Measurements from ENCODE around the gene PGLYRP3.

DNA sequence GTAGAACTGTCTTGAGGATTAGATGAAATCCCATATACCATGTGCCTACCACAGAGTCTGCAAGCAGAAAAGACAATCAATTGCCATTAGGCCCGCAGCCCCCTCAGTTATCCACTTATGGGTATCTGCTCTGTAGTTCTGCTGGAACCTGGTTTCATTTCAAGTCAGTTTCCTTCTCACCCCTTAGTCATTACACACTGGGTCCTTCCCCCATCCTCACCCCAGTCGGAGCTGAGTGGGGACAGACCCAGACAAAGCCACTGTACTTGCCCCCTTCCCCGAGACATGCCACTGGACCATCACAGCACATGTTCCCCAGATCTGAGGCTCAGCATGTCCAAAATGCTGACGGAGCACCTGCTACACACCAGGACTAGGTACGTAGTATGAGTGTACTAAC, 21.2 kb downstream of the PGLYRP3 start:
- no peak for TF ChIP-seq POLR2AphosphoS5 (IDR thresholded peaks at IDR 0.05; ENCODE audit: low read depth)
- TF ChIP-seq, protein P1, sequence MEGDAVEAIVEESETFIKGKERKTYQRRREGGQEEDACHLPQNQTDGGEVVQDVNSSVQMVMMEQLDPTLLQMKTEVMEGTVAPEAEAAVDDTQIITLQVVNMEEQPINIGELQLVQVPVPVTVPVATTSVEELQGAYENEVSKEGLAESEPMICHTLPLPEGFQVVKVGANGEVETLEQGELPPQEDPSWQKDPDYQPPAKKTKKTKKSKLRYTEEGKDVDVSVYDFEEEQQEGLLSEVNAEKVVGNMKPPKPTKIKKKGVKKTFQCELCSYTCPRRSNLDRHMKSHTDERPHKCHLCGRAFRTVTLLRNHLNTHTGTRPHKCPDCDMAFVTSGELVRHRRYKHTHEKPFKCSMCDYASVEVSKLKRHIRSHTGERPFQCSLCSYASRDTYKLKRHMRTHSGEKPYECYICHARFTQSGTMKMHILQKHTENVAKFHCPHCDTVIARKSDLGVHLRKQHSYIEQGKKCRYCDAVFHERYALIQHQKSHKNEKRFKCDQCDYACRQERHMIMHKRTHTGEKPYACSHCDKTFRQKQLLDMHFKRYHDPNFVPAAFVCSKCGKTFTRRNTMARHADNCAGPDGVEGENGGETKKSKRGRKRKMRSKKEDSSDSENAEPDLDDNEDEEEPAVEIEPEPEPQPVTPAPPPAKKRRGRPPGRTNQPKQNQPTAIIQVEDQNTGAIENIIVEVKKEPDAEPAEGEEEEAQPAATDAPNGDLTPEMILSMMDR (conservative IDR thresholded peaks at IDR 0.05; ENCODE audit: low read depth in 2 of 2), result no peak
- TF ChIP-seq, protein P2, sequence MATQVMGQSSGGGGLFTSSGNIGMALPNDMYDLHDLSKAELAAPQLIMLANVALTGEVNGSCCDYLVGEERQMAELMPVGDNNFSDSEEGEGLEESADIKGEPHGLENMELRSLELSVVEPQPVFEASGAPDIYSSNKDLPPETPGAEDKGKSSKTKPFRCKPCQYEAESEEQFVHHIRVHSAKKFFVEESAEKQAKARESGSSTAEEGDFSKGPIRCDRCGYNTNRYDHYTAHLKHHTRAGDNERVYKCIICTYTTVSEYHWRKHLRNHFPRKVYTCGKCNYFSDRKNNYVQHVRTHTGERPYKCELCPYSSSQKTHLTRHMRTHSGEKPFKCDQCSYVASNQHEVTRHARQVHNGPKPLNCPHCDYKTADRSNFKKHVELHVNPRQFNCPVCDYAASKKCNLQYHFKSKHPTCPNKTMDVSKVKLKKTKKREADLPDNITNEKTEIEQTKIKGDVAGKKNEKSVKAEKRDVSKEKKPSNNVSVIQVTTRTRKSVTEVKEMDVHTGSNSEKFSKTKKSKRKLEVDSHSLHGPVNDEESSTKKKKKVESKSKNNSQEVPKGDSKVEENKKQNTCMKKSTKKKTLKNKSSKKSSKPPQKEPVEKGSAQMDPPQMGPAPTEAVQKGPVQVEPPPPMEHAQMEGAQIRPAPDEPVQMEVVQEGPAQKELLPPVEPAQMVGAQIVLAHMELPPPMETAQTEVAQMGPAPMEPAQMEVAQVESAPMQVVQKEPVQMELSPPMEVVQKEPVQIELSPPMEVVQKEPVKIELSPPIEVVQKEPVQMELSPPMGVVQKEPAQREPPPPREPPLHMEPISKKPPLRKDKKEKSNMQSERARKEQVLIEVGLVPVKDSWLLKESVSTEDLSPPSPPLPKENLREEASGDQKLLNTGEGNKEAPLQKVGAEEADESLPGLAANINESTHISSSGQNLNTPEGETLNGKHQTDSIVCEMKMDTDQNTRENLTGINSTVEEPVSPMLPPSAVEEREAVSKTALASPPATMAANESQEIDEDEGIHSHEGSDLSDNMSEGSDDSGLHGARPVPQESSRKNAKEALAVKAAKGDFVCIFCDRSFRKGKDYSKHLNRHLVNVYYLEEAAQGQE (IDR thresholded peaks at IDR 0.05; ENCODE audit: unreplicated experiment), result no peak
- no peak for TF ChIP-seq EZH2 (IDR thresholded peaks at IDR 0.05; ENCODE audit: low read depth, unreplicated experiment)
- no peak for TF ChIP-seq EZH2phosphoT487 (IDR thresholded peaks at IDR 0.05; ENCODE audit: unreplicated experiment)
- no peak for TF ChIP-seq ZNF331 (CRISPR knock-in tag; IDR thresholded peaks at IDR 0.05; ENCODE audit: low read depth)
- no peak for TF ChIP-seq CREB1 (CRISPR knock-in tag; IDR thresholded peaks at IDR 0.05; ENCODE audit: low read depth)
- no peak for TF ChIP-seq STAT1 (IDR thresholded peaks at IDR 0.05; ENCODE audit: unreplicated experiment)
- no peak for TF ChIP-seq ZNF114 (CRISPR knock-in tag; IDR thresholded peaks at IDR 0.05)
- TF ChIP-seq JUNB (IDR thresholded peaks at IDR 0.05; ENCODE audit: unreplicated experiment), result no peak
- TF ChIP-seq, protein P3, sequence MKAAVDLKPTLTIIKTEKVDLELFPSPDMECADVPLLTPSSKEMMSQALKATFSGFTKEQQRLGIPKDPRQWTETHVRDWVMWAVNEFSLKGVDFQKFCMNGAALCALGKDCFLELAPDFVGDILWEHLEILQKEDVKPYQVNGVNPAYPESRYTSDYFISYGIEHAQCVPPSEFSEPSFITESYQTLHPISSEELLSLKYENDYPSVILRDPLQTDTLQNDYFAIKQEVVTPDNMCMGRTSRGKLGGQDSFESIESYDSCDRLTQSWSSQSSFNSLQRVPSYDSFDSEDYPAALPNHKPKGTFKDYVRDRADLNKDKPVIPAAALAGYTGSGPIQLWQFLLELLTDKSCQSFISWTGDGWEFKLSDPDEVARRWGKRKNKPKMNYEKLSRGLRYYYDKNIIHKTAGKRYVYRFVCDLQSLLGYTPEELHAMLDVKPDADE (IDR thresholded peaks at IDR 0.05), result no peak
- TF ChIP-seq, protein P4, sequence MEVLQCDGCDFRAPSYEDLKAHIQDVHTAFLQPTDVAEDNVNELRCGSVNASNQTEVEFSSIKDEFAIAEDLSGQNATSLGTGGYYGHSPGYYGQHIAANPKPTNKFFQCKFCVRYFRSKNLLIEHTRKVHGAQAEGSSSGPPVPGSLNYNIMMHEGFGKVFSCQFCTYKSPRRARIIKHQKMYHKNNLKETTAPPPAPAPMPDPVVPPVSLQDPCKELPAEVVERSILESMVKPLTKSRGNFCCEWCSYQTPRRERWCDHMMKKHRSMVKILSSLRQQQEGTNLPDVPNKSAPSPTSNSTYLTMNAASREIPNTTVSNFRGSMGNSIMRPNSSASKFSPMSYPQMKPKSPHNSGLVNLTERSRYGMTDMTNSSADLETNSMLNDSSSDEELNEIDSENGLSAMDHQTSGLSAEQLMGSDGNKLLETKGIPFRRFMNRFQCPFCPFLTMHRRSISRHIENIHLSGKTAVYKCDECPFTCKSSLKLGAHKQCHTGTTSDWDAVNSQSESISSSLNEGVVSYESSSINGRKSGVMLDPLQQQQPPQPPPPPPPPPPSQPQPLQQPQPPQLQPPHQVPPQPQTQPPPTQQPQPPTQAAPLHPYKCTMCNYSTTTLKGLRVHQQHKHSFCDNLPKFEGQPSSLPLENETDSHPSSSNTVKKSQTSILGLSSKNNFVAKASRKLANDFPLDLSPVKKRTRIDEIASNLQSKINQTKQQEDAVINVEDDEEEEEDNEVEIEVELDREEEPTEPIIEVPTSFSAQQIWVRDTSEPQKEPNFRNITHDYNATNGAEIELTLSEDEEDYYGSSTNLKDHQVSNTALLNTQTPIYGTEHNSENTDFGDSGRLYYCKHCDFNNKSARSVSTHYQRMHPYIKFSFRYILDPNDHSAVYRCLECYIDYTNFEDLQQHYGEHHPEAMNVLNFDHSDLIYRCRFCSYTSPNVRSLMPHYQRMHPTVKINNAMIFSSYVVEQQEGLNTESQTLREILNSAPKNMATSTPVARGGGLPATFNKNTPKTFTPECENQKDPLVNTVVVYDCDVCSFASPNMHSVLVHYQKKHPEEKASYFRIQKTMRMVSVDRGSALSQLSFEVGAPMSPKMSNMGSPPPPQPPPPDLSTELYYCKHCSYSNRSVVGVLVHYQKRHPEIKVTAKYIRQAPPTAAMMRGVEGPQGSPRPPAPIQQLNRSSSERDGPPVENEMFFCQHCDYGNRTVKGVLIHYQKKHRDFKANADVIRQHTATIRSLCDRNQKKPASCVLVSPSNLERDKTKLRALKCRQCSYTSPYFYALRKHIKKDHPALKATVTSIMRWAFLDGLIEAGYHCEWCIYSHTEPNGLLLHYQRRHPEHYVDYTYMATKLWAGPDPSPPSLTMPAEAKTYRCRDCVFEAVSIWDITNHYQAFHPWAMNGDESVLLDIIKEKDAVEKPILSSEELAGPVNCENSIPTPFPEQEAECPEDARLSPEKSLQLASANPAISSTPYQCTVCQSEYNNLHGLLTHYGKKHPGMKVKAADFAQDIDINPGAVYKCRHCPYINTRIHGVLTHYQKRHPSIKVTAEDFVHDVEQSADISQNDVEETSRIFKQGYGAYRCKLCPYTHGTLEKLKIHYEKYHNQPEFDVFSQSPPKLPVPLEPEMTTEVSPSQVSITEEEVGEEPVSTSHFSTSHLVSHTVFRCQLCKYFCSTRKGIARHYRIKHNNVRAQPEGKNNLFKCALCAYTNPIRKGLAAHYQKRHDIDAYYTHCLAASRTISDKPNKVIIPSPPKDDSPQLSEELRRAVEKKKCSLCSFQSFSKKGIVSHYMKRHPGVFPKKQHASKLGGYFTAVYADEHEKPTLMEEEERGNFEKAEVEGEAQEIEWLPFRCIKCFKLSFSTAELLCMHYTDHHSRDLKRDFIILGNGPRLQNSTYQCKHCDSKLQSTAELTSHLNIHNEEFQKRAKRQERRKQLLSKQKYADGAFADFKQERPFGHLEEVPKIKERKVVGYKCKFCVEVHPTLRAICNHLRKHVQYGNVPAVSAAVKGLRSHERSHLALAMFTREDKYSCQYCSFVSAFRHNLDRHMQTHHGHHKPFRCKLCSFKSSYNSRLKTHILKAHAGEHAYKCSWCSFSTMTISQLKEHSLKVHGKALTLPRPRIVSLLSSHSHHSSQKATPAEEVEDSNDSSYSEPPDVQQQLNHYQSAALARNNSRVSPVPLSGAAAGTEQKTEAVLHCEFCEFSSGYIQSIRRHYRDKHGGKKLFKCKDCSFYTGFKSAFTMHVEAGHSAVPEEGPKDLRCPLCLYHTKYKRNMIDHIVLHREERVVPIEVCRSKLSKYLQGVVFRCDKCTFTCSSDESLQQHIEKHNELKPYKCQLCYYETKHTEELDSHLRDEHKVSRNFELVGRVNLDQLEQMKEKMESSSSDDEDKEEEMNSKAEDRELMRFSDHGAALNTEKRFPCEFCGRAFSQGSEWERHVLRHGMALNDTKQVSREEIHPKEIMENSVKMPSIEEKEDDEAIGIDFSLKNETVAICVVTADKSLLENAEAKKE (CRISPR knock-in tag; IDR thresholded peaks at IDR 0.05), result no peak
- no peak for TF ChIP-seq NANOG (IDR thresholded peaks at IDR 0.05; ENCODE audit: borderline replicate concordance)
